NCI-H1436 (cell line): ENCODE measurements around the gene ZSCAN5A.
"Not testable (repeated sequence)": the region's sequence is repeated elsewhere in the genome, so short reads cannot be mapped to it uniquely, and the experiment has no call there.

ENCODE experiments used
- DNase-seq: peaks from one replicate; lab custom pipeline; 2025; lab: John Stamatoyannopoulos, UW

The ZSCAN5A gene

GRCh38 chr19:56207581-56207980 lies 107.1 kb downstream of the ZSCAN5A start:
- DNase-seq, result not testable (repeated sequence)

DNA sequence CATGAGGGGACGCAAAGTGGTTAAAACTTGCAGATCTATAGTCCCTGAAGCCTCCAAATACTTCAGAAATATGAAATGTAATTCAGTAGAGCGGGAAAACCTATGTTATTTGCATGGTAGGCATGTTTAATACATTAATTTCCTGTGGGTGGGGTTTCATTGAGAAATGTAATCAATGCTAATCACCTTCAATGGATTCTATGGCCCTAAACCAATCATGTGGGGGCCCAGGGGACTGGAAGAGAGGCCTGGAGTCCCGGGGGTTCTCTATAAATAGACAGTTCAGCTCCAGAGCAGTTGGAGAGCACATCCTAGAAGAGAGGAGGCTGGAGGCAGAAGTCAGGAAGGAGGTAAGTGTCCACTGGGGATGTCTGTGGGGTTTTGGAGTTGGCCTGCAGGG lies 112.7 kb downstream of the ZSCAN5A start, which contains the start of gene ZSCAN5C:
ZSCAN5C (plus strand) TSS at position 301 of the 400 bp plus-strand sequence. CDS start 3,641 bp downstream, outside the sequence.
- DNase-seq, result no peak

DNA sequence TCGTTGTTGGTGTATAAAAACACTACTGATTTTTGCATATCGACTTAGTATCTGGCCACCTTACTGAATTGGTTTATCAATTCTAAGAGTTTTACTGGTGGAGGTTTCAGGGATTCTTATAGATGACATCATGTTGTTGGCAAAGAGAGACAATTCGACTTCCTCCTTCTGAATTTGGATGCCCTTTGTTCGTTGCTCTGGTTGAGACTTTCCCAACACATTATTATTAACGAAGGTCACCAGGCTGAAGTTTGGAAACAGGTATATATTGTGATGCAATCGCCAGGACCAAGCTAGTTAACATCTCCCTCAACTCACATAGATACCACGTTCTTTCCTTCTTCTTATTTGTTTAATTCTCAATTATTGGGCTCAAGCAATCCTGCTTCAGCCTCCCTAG lies 115.0 kb downstream of the ZSCAN5A start:
- no peak for DNase-seq

- DNase-seq, result not testable (repeated sequence)
These were observed 117.0 kb downstream of the ZSCAN5A start, which contains the start of gene ZSCAN5B for GRCh38 chr19:56197646-56198045. Gene ZSCAN5B (minus strand): TSS chr19:56197783. CDS start chr19:56193052, 4,731 bp downstream.

GRCh38 chr19:56193981-56194640 lies 120.5 kb downstream of the ZSCAN5A start:
- no peak for DNase-seq

GRCh38 chr19:56191711-56192110 lies 122.9 kb downstream of the ZSCAN5A start:
- no peak for DNase-seq

DNA sequence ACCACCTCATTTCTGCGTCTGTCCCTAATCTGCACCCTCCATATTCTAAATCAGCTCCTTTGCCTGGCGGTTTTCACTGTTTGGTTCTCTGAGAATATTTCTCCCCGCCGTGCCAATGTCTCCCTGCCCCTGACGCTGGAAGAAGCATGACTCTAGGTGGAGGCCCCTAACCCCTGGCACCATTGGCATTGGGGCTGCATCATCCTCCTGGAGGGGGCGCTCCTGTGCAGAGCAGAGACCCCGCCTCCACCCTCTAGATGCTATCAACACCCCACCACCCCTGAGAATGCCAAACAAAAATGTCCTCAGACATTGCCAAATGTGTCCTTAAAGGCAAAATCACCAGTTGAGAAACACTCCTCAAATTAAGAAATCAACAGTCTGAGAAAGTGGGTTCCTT lies 123.5 kb downstream of the ZSCAN5A start:
- no peak for DNase-seq

DNA sequence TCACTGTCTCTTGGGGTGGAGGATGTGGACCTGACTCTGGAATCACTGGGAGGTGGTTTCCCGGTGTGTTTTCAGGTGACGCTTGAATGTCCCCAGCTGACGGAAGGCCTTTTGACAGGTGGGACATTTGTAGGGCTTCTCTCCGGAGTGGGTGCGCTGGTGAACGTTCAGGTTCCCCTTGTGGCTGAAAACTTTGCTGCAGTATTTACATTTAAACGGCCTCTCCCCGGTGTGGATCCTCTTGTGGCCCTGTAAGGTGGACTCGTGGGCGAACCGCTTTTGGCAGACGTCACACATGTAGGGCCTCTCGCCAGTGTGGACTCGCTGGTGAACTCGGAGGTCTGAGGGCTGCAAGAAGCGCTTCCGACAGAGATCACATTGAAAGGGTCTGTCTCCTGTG lies 124.9 kb downstream of the ZSCAN5A start:
- no peak for DNase-seq

GRCh38 chr19:56177564-56178243 lies 136.9 kb downstream of the ZSCAN5A start:
- DNase-seq, result no peak

DNA sequence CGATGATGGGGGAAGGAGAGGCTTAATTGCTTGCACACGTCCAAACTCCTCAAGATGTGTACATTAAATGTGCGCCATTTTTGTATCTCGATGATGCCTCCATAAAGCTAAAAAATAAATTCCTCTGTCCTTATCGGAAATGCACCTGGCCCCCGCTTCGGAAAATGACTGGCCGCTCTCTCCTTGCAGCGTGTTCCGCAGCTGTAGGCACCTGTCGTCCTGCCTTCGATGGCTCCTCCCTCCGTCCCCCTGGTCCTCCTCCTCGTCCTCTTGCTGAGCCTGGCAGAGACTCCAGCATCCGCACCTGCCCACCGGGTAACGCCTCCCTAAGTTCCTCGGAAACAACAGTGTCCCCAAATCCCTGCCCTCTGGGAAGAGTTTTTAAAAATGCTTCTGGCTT lies 137.8 kb downstream of the ZSCAN5A start:
- peak; percentile 14 for DNase-seq

- not testable (repeated sequence) for DNase-seq
These were observed 138.3 kb downstream of the ZSCAN5A start for GRCh38 chr19:56176310-56176709.

DNA sequence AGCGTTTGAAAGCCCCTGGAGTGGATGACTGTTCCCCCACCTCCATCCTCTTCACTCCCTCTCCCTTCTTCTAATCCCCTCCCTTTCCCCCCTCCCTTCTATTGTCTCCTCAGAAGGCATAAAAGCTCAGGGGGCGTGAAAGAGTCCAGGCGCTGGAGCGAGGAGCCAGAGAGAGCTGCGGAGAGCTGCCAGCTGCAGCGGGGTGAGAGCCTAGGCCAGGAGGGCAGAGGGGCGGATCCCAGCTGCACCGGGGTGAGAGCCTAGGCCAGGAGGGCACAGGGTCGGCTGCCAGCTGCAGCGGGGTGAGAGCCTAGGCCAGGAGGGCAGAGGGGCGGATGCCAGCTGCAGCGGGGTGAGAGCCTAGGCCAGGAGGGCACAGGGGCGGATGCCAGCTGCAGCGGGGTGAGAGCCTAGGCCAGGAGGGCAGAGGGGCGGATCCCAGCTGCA lies 138.8 kb downstream of the ZSCAN5A start, which contains the start of gene GALP:
GALP (plus strand) TSS at position 148 of the 447 bp plus-strand sequence. CDS start 1,101 bp downstream, outside the sequence.
- not testable (repeated sequence) for DNase-seq

DNA sequence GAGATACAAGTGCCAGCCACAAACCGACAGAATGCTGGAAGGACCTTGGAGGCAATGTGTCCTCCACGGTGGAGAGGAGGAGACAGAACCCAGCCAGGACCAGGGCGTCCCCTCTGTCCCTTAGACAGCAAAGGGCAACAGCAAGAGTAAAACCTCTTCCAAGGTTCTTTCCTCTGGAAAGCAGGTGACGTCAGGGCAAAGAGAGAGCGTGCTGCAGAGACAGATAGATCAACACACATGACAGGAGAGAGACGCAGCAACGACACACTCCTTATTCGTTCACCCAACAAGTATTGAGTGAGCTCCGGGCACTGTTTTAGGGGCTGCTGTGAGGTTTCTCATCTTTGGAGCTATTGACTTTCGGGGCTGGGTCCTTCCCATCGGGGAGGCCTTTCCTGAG lies 140.1 kb downstream of the ZSCAN5A start:
- no peak for DNase-seq

GRCh38 chr19:56174086-56174485 lies 140.6 kb downstream of the ZSCAN5A start:
- DNase-seq, result no peak
